NCI-H1092 treated with DMSO at 0.1 percent for 48 hours (cell line): ENCODE results near the gene ESR2.

ENCODE experiments used
- DNase-seq: peaks from one replicate; lab custom pipeline; 2025; lab: John Stamatoyannopoulos, UW

ESR2 gene

DNA sequence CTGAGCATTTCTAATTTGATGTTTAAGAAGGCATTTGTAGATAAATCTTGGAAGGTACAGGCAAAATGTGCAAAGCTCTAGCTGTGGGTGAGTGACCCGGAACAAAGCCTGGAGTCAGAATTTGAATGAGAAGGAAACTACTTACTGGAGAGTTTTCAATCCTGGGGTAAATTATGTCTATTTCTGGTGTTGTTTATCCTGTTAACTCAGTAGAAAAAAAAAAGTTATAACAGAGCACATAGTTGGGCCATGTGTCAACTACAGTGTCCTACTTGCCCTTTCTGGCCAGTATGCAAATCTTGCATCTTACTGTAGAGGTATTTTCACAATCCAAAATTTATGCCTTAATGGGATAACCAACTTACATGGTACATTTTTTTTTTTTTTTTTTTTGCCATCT, 259.0 kb downstream of the ESR2 start:
- no peak for DNase-seq
